GM21360 (cell line): Measurements from ENCODE around the gene RBM45.
A peak's percentile ranks its signal among the peaks of the same experiment; 100 is the strongest.
"Not testable (repeated sequence)": the region's sequence is repeated elsewhere in the genome, so short reads cannot be mapped to it uniquely, and the experiment has no call there.

ENCODE experiments used
- ATAC-seq: cut with Tn5 transposase; IDR thresholded peaks from one replicate; pipeline ENCODE4 v1.9.1; 2021; ENCODE audit warnings: mild to moderate bottlenecking, moderate library complexity; ENCODE audit not compliant: unreplicated experiment

The RBM45 gene

GRCh38 chr2:178106053-178106452 lies 6.2 kb upstream of the RBM45 start:
- no peak for ATAC-seq

- ATAC-seq = no peak
Measured at GRCh38 chr2:178108176-178108575, 4.1 kb upstream of the RBM45 start.

- no peak for ATAC-seq
Measured at GRCh38 chr2:178109813-178110212, 2.4 kb upstream of the RBM45 start.

- no peak for ATAC-seq
Measured at GRCh38 chr2:178110681-178111080, 1.6 kb upstream of the RBM45 start.

- no peak for ATAC-seq
Measured at GRCh38 chr2:178111743-178112142, 494 bp upstream of the RBM45 start.

GRCh38 chr2:178114462-178114861 lies 2.2 kb downstream of the RBM45 start:
- ATAC-seq = peak; percentile 38

- ATAC-seq = no peak
Measured at GRCh38 chr2:178115271-178115670, 3.0 kb downstream of the RBM45 start.

GRCh38 chr2:178117725-178118124 lies 5.5 kb downstream of the RBM45 start:
- no peak for ATAC-seq

- ATAC-seq = no peak
Measured at GRCh38 chr2:178119179-178119922, 7.1 kb downstream of the RBM45 start.

- ATAC-seq = no peak
Measured at GRCh38 chr2:178123163-178123562, 10.9 kb downstream of the RBM45 start.

GRCh38 chr2:178125125-178125524 lies 12.9 kb downstream of the RBM45 start:
- ATAC-seq = no peak

- ATAC-seq = no peak
Measured at GRCh38 chr2:178125862-178126261, 13.6 kb downstream of the RBM45 start.

GRCh38 chr2:178128836-178129630 lies 16.8 kb downstream of the RBM45 start:
- ATAC-seq = no peak

GRCh38 chr2:178136321-178137025 lies 24.2 kb downstream of the RBM45 start:
- ATAC-seq = no peak

- no peak for ATAC-seq
Measured at GRCh38 chr2:178142274-178143065, 30.2 kb downstream of the RBM45 start.

GRCh38 chr2:178143481-178143880 lies 31.2 kb downstream of the RBM45 start:
- no peak for ATAC-seq

GRCh38 chr2:178152033-178152432 lies 39.8 kb downstream of the RBM45 start:
- ATAC-seq = no peak

- ATAC-seq = no peak
Measured at GRCh38 chr2:178152542-178152941, 40.3 kb downstream of the RBM45 start.

GRCh38 chr2:178152977-178153376 lies 40.7 kb downstream of the RBM45 start:
- no peak for ATAC-seq

GRCh38 chr2:178153878-178154277 lies 41.6 kb downstream of the RBM45 start:
- not testable (repeated sequence) for ATAC-seq

- no peak for ATAC-seq
Measured at GRCh38 chr2:178155524-178155923, 43.3 kb downstream of the RBM45 start.
